GM12874 (cell line): ENCODE data around the gene SRGAP3.

ENCODE experiments used
- TF ChIP-seq, protein P1 (sequence below): IDR thresholded peaks from 2 replicates; pipeline ENCODE4 v1.5.1; 2011; ENCODE audit warnings: low read depth, mild to moderate bottlenecking, control low read depth, low read length, moderate library complexity; ENCODE audit not compliant: insufficient read depth

SRGAP3 gene

DNA sequence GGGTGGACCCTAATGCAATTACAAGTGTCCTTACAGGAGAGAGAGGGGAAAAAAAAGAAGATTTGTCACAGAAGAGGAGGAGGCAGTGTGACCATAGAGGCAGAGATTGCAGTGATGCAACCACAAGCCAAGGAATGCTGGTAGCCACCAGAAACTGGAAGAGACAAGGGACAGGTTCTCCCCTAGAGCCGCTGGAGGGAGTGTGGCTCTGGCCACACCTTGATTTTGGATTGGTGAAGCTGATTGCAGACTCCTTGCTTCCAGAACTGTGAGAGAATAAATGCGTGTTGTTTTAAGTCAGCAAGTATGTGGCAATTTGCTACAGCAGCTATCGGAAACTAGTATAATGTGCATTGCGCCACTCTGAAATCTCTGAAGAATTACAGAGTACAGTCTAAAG, 110.1 kb downstream of the SRGAP3 start:
- TF ChIP-seq, protein P1, sequence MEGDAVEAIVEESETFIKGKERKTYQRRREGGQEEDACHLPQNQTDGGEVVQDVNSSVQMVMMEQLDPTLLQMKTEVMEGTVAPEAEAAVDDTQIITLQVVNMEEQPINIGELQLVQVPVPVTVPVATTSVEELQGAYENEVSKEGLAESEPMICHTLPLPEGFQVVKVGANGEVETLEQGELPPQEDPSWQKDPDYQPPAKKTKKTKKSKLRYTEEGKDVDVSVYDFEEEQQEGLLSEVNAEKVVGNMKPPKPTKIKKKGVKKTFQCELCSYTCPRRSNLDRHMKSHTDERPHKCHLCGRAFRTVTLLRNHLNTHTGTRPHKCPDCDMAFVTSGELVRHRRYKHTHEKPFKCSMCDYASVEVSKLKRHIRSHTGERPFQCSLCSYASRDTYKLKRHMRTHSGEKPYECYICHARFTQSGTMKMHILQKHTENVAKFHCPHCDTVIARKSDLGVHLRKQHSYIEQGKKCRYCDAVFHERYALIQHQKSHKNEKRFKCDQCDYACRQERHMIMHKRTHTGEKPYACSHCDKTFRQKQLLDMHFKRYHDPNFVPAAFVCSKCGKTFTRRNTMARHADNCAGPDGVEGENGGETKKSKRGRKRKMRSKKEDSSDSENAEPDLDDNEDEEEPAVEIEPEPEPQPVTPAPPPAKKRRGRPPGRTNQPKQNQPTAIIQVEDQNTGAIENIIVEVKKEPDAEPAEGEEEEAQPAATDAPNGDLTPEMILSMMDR, result no peak

DNA sequence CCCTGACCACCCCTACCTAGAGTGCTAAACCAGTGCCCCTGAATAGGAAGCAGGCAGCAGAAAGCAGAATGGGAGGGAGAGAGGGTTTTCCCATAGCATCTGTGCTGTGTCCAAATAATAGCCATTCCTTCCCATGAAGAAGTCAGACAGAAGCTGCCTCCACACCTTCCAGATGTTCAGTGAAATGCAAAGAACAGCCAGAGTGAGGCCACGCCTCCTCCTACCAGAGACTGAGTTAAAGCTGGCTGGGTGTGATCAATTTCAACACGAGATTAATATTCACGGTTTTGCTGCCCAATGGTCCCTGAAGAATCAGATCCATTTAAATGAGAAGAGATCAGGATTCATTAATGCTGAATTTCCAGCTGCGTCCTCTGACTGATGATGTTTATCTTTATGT, 111.8 kb downstream of the SRGAP3 start:
- TF ChIP-seq, protein P1, result no peak

DNA sequence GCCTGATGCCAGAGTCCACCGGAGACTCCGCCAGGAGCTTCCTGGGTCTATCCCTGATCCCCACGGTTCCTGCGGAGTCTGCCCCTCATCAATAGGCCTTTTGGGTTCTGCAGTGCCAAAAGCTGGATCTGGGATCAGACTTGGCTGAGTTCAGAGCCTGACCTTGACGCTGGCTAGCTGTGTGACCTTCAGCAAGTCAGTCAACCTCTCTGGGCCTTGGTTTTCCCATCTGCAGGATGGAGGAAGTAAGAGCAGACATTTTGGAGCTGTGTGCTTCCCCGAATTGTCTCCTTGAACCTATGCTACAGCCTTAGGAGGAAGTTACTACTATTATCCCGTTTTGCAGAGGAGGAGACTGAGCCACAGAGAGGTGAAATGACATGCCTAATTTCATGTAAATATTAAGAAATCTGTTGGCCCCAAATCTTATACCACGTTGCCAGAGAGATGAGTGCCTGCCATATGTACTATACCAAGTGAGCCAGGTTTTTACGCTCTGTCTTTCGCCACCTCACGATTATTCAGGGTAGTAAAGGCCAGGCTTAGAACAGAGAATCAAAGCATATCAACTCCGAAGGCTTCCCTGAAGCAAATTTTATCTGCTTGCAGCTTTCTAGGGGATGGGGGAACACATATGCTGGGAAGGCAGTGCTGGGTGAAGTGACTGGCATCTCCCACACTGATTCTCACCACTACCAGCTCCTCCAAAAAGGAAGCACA, 112.5 kb downstream of the SRGAP3 start:
- TF ChIP-seq, protein P1, result no peak

DNA sequence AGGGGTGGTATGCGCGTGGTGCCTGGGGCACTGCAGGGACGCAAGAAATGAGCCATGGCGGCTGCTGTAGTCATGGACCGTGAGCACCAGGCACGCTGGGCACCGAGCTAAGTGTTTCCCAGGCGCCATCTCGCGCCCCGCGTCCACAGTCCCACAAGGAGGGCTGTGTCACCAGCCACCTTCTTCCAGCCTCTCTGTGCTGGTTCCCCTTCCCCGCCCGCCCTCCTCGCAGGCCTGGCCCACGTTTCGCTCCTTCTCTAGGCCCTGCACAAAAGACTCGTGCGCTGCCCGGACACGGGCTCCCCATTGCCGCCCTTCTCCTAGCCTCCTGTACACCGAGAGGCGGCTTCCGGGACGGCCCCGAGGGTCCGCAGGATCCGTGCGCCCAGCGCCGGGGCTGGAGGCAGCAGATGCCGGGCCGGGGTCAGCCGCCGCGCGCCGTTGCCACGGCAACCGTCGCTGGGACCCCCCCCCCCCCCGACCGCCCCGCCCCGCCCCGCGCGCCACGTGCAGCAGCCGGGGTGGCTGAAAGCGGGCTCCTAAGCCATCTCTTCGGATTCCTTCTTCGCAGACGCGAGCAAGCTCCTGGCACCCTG, 113.4 kb downstream of the SRGAP3 start:
- TF ChIP-seq, protein P1, result no peak

DNA sequence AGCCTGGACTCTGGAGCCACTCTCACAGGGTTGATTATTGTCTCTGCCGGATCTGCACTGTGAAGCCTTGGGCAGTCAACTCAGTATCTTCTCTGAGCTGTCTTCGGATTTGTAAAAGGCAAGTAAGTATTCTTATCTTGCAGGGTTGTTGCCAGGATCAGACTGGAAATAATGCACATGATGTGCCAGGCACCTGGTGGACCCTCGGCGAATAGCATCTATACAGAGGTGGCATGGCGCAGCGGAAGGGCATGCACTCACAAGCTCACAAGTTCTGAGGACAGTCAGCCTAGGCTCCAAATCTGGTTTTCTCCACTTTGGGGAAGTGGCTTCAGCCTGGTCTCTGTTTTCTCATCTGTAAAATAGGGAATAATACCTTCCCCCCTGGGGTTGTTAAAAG, 113.9 kb downstream of the SRGAP3 start:
- TF ChIP-seq, protein P1, result no peak

DNA sequence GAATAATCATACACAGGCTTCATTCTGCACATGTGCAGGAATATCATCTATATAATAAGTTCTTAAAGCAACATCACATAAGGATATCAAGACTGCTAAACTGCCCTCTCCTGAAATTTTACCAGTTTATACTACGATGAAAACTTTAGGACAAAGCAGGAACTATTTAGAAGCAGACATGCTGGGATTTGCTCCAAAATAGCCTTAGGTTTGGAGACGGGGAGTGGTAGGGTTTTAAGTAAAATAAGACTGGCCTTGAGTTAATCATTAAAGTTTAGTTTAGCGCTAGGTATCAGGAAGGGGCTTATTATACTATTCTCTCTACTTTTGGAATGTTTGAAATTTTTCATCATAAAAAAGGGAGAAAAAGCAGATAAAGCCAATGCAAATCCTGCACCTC, 115.8 kb downstream of the SRGAP3 start:
- TF ChIP-seq, protein P1, result no peak

DNA sequence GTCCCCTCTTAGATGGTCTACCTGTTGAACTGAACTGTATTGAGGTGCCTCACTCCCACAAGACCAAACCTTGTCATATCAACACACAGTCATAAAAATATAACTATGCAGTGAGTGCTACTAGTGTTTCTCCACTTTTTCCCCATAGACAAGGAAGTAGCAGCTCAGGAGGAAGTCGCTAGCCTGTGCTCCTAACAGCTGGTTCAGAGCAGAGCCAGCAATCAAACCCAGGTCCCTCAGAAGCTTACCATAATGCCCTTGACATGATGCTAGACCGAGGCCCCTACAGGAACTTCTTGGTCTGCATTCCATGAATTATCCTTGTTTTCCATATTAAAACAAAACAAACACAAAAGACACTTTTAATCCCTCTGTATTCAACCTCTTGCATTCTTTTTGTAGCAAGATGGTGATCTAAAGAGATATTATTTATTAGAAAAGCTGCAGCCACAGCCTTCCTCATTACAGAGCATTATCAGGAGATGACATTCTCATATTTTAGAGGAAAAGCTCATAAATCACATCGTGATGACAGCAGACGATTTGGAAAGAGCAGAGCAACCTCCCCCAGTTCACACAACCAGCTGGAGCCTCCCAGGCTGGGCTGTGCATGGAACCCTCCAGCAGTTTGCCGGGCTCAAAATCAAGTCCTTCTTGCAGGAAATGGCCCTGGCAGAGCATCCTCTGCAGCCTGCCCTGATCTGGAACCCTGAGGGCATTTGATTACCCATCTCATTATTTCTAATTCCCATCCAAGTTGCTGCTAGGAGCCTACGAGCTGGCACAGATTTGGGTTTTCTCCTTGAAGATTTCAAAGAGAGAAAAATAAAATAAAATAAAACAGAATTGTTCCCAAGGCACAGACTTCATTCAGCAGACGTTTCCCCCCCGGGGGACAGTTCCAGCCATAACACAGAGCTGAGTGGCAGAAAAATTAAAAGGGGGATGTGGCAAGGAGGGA, 118.8 kb downstream of the SRGAP3 start:
- TF ChIP-seq, protein P1, result no peak
